Measurements from ENCODE around the gene ILK. TPM values are rescaled to one million over a fixed set of nuclear protein-coding genes. Genes with fewer than 3 reads are reported as not detected.
A peak's percentile ranks its signal among the peaks of the same experiment; 100 is the strongest.

ILK gene
- total RNA-seq, 2 donors from 2014 or later = 82.8 to 137 TPM

GRCh38 chr11:6587360-6587953 is 16.1 kb upstream of the ILK start:
- H3K4me3 ChIP-seq = no peak overlapping the region
- TF ChIP-seq POLR2A (IDR thresholded peaks at IDR 0.05) (no peak), CTCF (IDR thresholded peaks at IDR 0.05) (no peak)
- no peaks in the 10 kb centered on the region for H3K27me3 ChIP-seq
- DNase-seq (peak; percentile 75 to 90 (median 87)), ATAC-seq (peak; percentile 100)
- H3K9me3 ChIP-seq = no peaks in the 10 kb centered on the region
- 57 to 76% methylated on average over 8 to 10 of the region's 11 CpGs for WGBS, 2 donors
- peak overlapping the region in 1 of 4 donors; percentile 41 for H3K27ac ChIP-seq
- intact Hi-C loops (cut with DNase I) = no loop called here
- H3K4me1 ChIP-seq = peaks cover 10% of the 10 kb centered on the region
- no peaks in the 10 kb centered on the region for H3K36me3 ChIP-seq (replicated peaks in 1 of 2; ENCODE audit: insufficient read depth in 1 of 2, low read depth in 2 of 2)

- Histone ChIP-seq H3K4me1 (peaks cover 10% of the 10 kb centered on the region), H3K27me3 (no peaks in the 10 kb centered on the region), H3K9me3 (no peaks in the 10 kb centered on the region), H3K36me3 (replicated peaks in 1 of 2; ENCODE audit: insufficient read depth in 1 of 2, low read depth in 2 of 2) (no peaks in the 10 kb centered on the region), H3K4me3 (no peak overlapping the region), H3K27ac (peak overlapping the region in 1 of 4 donors; percentile 41)
- no peak for DNase-seq
- ATAC-seq = no peak
- WGBS, 2 donors = 90 to 93% methylated on average over 1 of the region's 1 CpG
- TF ChIP-seq CTCF (IDR thresholded peaks at IDR 0.05) = no peak
- no peak for TF ChIP-seq POLR2A (IDR thresholded peaks at IDR 0.05)
- intact Hi-C loops (cut with DNase I) = no loop called here
These were observed 15.6 kb upstream of the ILK start for GRCh38 chr11:6588018-6588417.

GRCh38 chr11:6594142-6594768 is 9.3 kb upstream of the ILK start:
- Histone ChIP-seq H3K4me3 (no peak overlapping the region), H3K36me3 (replicated peaks in 1 of 2; ENCODE audit: insufficient read depth in 1 of 2, low read depth in 2 of 2) (peaks cover 0 to 3% of the 10 kb centered on the region in 2 donors), H3K4me1 (peaks cover 9% of the 10 kb centered on the region), H3K27me3 (no peaks in the 10 kb centered on the region), H3K27ac (no peak overlapping the region), H3K9me3 (no peaks in the 10 kb centered on the region)
- WGBS, 2 donors = 92 to 100% methylated on average over 3 of the region's 3 CpGs
- ATAC-seq (no peak), DNase-seq (no peak)
- intact Hi-C loops (cut with DNase I) = loop anchor here (10.0 kb wide), 1 partner anchor 59 kb away; no protein-coding TSS in a partner anchor
- no peak for TF ChIP-seq POLR2A (IDR thresholded peaks at IDR 0.05)
- TF ChIP-seq CTCF (IDR thresholded peaks at IDR 0.05) = no peak

- Histone ChIP-seq H3K36me3 (replicated peaks in 1 of 2; ENCODE audit: insufficient read depth in 1 of 2, low read depth in 2 of 2) (peaks cover 4 to 18% of the 10 kb centered on the region in 2 donors), H3K9me3 (no peaks in the 10 kb centered on the region), H3K27me3 (no peaks in the 10 kb centered on the region), H3K4me1 (peaks cover 9% of the 10 kb centered on the region), H3K27ac (no peak overlapping the region), H3K4me3 (no peak overlapping the region)
- TF ChIP-seq CTCF (IDR thresholded peaks at IDR 0.05) (no peak), POLR2A (IDR thresholded peaks at IDR 0.05) (no peak)
- DNase-seq (no peak), ATAC-seq (no peak)
- intact Hi-C loops (cut with DNase I) = loop anchor here (10.0 kb wide), 1 partner anchor 62 kb away; no protein-coding TSS in a partner anchor
- 57 to 71% methylated on average over 5 of the region's 5 CpGs for WGBS, 2 donors
These were observed 7.2 kb upstream of the ILK start for GRCh38 chr11:6596239-6596877.

All from body of pancreas (tissue), 4 donors.